B cell (primary cell): ENCODE results near the gene STX18. TPM values are rescaled to one million over a fixed set of nuclear protein-coding genes. Genes with fewer than 3 reads are reported as not detected.

Experiments used
- ATAC-seq: fragments of 200-7000 bp; cut with Tn5 transposase; one replicate; pipeline ENCODE4 v1.10.0; 2021; ENCODE audit warnings: low read depth, mild to moderate bottlenecking, moderate number of reproducible peaks, moderate library complexity
- CTCF ChIA-PET: fragments of 350-600 bp; sonication (Branson Sonifier 250); formaldehyde crosslinking; loops from one replicate; lab custom pipeline; 2021; ENCODE audit warnings: antibody characterized with exemption, inconsistent platforms; lab: Charles Lee
- POLR2A ChIA-PET: fragments of 350-600 bp; sonication (Branson Sonifier 250); formaldehyde crosslinking; loops from one replicate; lab custom pipeline; 2021; ENCODE audit warnings: antibody characterized with exemption; lab: Charles Lee
- DNase-seq: peaks from one replicate; pipeline ENCODE4 v3.0.0; 2013
- H2AFZ ChIP-seq: 2 replicates; pipeline ENCODE4 v1.6.1; 2012; ENCODE audit warnings: mild to moderate bottlenecking, low read depth, low read length; ENCODE audit not compliant: insufficient read depth, poor library complexity, severe bottlenecking
- H3K27ac ChIP-seq, 2 donors: 1 replicate in 1 of 2; 2 replicates in 1 of 2; pipeline ENCODE4 v1.5.1; 2012 to 2013; ENCODE audit warnings: low read length in 2 of 2, mild to moderate bottlenecking in 2 of 2, moderate library complexity in 1 of 2
- H3K27me3 ChIP-seq, 4 experiments: fragments of 200-600 bp in 1 of 4; sonication (generic) in 1 of 4; replicated peaks in 1 of 4; 1 replicate in 2 of 4; 2 replicates in 2 of 4; pipeline versions ENCODE4 v1.6.1 to v1.7.0; 2013 to 2016; ENCODE audit warnings: low read length in 3 of 4, mild to moderate bottlenecking in 2 of 4, mixed read lengths in 1 of 4, moderate library complexity in 1 of 4; ENCODE audit not compliant: insufficient read depth in 4 of 4, control insufficient read depth in 3 of 4; ENCODE audit errors: control extremely low read depth in 1 of 4
- H3K36me3 ChIP-seq, 2 experiments: replicated peaks in 1 of 2; 1 replicate in 1 of 2; 2 replicates in 1 of 2; pipeline versions ENCODE4 v1.6.1 to v1.7.1; 2013; ENCODE audit warnings: low read length in 1 of 2; ENCODE audit not compliant: insufficient read depth in 2 of 2, control insufficient read depth in 1 of 2; ENCODE audit errors: control extremely low read depth in 1 of 2, extremely low read depth in 1 of 2
- H3K4me1 ChIP-seq, 2 donors: fragments of 200-600 bp in 1 of 2; sonication (generic) in 1 of 2; 1 replicate in 1 of 2; 2 replicates in 1 of 2; pipeline versions ENCODE4 v1.5.1 to v1.6.1; 2013 to 2017; ENCODE audit warnings: low read length in 2 of 2; ENCODE audit not compliant: control insufficient read depth in 2 of 2, insufficient read depth in 2 of 2
- H3K4me2 ChIP-seq: replicated peaks from 2 replicates; pipeline ENCODE3; 2012; ENCODE audit warnings: mild to moderate bottlenecking, low read depth, low read length; ENCODE audit not compliant: poor library complexity, severe bottlenecking
- H3K4me3 ChIP-seq, 5 experiments: fragments of 200-600 bp in 1 of 5; sonication (generic) in 1 of 5; 1 replicate in 3 of 5; 2 replicates in 2 of 5; pipeline versions ENCODE4 v1.5.1 to v1.7.0; 2011 to 2016; ENCODE audit warnings: low read length in 4 of 5, mild to moderate bottlenecking in 4 of 5, low read depth in 2 of 5, control low read depth in 1 of 5, moderate library complexity in 1 of 5; ENCODE audit not compliant: insufficient read depth in 1 of 5; ENCODE audit errors: control extremely low read depth in 1 of 5, extremely low read depth in 1 of 5
- H3K79me2 ChIP-seq: fragments of 200-600 bp; sonication (generic); one replicate; pipeline ENCODE4 v1.6.0; 2016; ENCODE audit warnings: low read length; ENCODE audit not compliant: control insufficient read depth, insufficient read depth
- H3K9ac ChIP-seq: fragments of 200-600 bp; sonication (generic); 2 replicates; pipeline ENCODE4 v1.6.1; 2017; ENCODE audit warnings: mild to moderate bottlenecking, low read length, moderate library complexity
- H3K9me3 ChIP-seq, 3 donors: one replicate each; pipeline versions ENCODE4 v1.6.1 to v1.7.1; 2013; ENCODE audit warnings: low read length in 2 of 3; ENCODE audit not compliant: control insufficient read depth in 2 of 3, insufficient read depth in 1 of 3; ENCODE audit errors: control extremely low read depth in 1 of 3
- H4K20me1 ChIP-seq: 2 replicates; pipeline ENCODE4 v1.6.0; 2012; ENCODE audit warnings: mild to moderate bottlenecking, low read length; ENCODE audit not compliant: insufficient read depth, control insufficient read depth, poor library complexity, severe bottlenecking
- H3K27ac Mint-ChIP-seq: one replicate; pipeline ENCODE4 v1.8.0; 2021; ENCODE audit warnings: mixed read lengths
- H3K27me3 Mint-ChIP-seq: one replicate; pipeline ENCODE4 v1.8.0; 2021; ENCODE audit warnings: mixed read lengths
- H3K4me1 Mint-ChIP-seq: one replicate; pipeline ENCODE4 v1.8.0; 2021; ENCODE audit warnings: mixed read lengths
- H3K4me3 Mint-ChIP-seq: one replicate; pipeline ENCODE4 v1.8.0; 2021; ENCODE audit warnings: mixed read lengths
- H3K9me3 Mint-ChIP-seq: one replicate; pipeline ENCODE4 v1.8.0; 2022; ENCODE audit warnings: mixed read lengths; ENCODE audit not compliant: insufficient read depth
- CTCF ChIP-seq: fragments of 200-600 bp; IDR thresholded peaks from one replicate; pipeline ENCODE4 v1.8.0; 2022; ENCODE audit warnings: antibody characterized with exemption, mild to moderate bottlenecking
- EZH2 ChIP-seq: IDR thresholded peaks from 2 replicates; pipeline ENCODE4 v1.6.1; 2012; ENCODE audit warnings: borderline replicate concordance, low read depth, mild to moderate bottlenecking, moderate library complexity, low read length; ENCODE audit not compliant: insufficient read depth, poor library complexity, severe bottlenecking
- WGBS: methylation state at CpG from one replicate; pipeline ENCODE4 v1.1.5; 2013; ENCODE audit warnings: missing lambda C conversion rate; ENCODE audit not compliant: insufficient coverage; 5-methylcytosine and 5-hydroxymethylcytosine counted together
- intact Hi-C: fragments of 100-400 bp; cut with micrococcal nuclease; formaldehyde crosslinking; loops from one replicate; pipeline ENCODE4 v1.10.0; 2022
- polyA plus RNA-seq: library from polyadenylated mRNA; depleted of rRNA; stranded (reverse); fragments of >200 nt; gene quantifications from 2 replicates; pipeline ENCODE4 v1.2.3, GENCODE V29; 2012
- total RNA-seq, 2 donors: library from RNA; stranded (reverse); fragments of 120-200 nt in 1 of 2; gene quantifications; 1 replicate in 1 of 2; 2 replicates in 1 of 2; pipeline versions ENCODE4 v1.2.3 to v1.2.4, GENCODE V29; 2013 to 2022

The STX18 gene
- total and polyA plus RNA-seq, 2 donors (not counting 1 experiment from before 2014, with no cell fraction given) = 20.3 to 33.6 TPM

- Mint-ChIP-seq H3K9me3 (no peaks in the 10 kb centered on the region), H3K27me3 (no peaks in the 10 kb centered on the region), H3K4me3 (no peak overlapping the region), H3K4me1 (no peaks in the 10 kb centered on the region), H3K27ac (no peak overlapping the region)
- no peaks in the 10 kb centered on the region for H3K4me1 ChIP-seq
- H3K9ac ChIP-seq = no peak overlapping the region
- ATAC-seq (no peak), DNase-seq (no peak)
- peaks cover 0 to 19% (median 0%) of the 10 kb centered on the region in 3 donors for H3K9me3 ChIP-seq
- ChIA-PET POLR2A (no interaction called here), CTCF (no interaction called here)
- H4K20me1 ChIP-seq = no peaks in the 10 kb centered on the region
- no peak overlapping the region for H2AFZ ChIP-seq
- no peaks in the 10 kb centered on the region for H3K27me3 ChIP-seq
- no peaks in the 10 kb centered on the region for H3K79me2 ChIP-seq
- TF ChIP-seq EZH2 = no peak
- TF ChIP-seq CTCF = no peak
- no peak overlapping the region for H3K27ac ChIP-seq
- no peak overlapping the region for H3K4me3 ChIP-seq
- peaks cover 0 to 22% of the 10 kb centered on the region in 2 experiments for H3K36me3 ChIP-seq
- 96% methylated on average over 18 of the region's 19 CpGs for WGBS
- H3K4me2 ChIP-seq = no peak overlapping the region
- intact Hi-C loops = no loop called here
Observed at GRCh38 chr4:4415107-4415805, 126.6 kb downstream of the STX18 start.

- Histone ChIP-seq H3K27ac (no peak overlapping the region), H3K27me3 (no peaks in the 10 kb centered on the region), H4K20me1 (no peaks in the 10 kb centered on the region), H3K79me2 (no peaks in the 10 kb centered on the region), H3K4me3 (no peak overlapping the region), H2AFZ (no peak overlapping the region), H3K36me3 (peaks cover 0 to 10% of the 10 kb centered on the region in 2 experiments), H3K9me3 (peaks cover 0 to 19% (median 0%) of the 10 kb centered on the region in 3 donors), H3K9ac (no peak overlapping the region), H3K4me2 (no peak overlapping the region), H3K4me1 (no peaks in the 10 kb centered on the region)
- H3K27me3 Mint-ChIP-seq = no peaks in the 10 kb centered on the region
- 92% methylated on average over 5 of the region's 7 CpGs for WGBS
- DNase-seq = no peak
- no peaks in the 10 kb centered on the region for H3K9me3 Mint-ChIP-seq
- no peak for TF ChIP-seq CTCF
- H3K4me1 Mint-ChIP-seq = no peaks in the 10 kb centered on the region
- no peak overlapping the region for H3K27ac Mint-ChIP-seq
- no peak overlapping the region for H3K4me3 Mint-ChIP-seq
- ATAC-seq = no peak
- ChIA-PET POLR2A (no interaction called here), CTCF (interaction anchor here (0.9 kb wide), 1 partner anchor 91 kb away, joined by 4 read pairs; no protein-coding TSS in a partner anchor)
- intact Hi-C loops = no loop called here
Observed at GRCh38 chr4:4413806-4414205, 128.0 kb downstream of the STX18 start.
